Measurements from ENCODE around the gene KIAA1671.
A peak's percentile ranks its signal among the peaks of the same experiment; 100 is the strongest.

- no peak for TF ChIP-seq POLR2A (IDR thresholded peaks at IDR 0.05)
- no peak for TF ChIP-seq CTCF (IDR thresholded peaks at IDR 0.05)
- TF ChIP-seq EP300 (IDR thresholded peaks at IDR 0.05), result peak in 1 of 4 donors; percentile 25
- TF ChIP-seq POLR2AphosphoS5 (IDR thresholded peaks at IDR 0.05), result peak in 1 of 2 donors; percentile 45
These were observed 61.1 kb downstream of the KIAA1671 start for GRCh38 chr22:25013607-25014006.
